NOMO-1 treated with DMSO at 0.1 percent for 48 hours (cell line): ENCODE data around the gene RAMP1.
"Not testable (repeated sequence)": the region's sequence is repeated elsewhere in the genome, so short reads cannot be mapped to it uniquely, and the experiment has no call there.

ENCODE experiments used
- DNase-seq: peaks from one replicate; lab custom pipeline; 2025; ENCODE audit not compliant: unreplicated experiment; lab: John Stamatoyannopoulos, UW

RAMP1 gene

GRCh38 chr2:237943395-237944094 lies 84.1 kb downstream of the RAMP1 start:
- DNase-seq = no peak

GRCh38 chr2:237944302-237944701 lies 84.9 kb downstream of the RAMP1 start:
- no peak for DNase-seq

- no peak for DNase-seq
Measured at GRCh38 chr2:237946423-237946822, 87.0 kb downstream of the RAMP1 start.

- not testable (repeated sequence) for DNase-seq
Measured at GRCh38 chr2:237951354-237951753, 91.9 kb downstream of the RAMP1 start.

GRCh38 chr2:237951878-237952277 lies 92.5 kb downstream of the RAMP1 start:
- DNase-seq = no peak

GRCh38 chr2:237952851-237953250 lies 93.4 kb downstream of the RAMP1 start:
- DNase-seq = no peak

GRCh38 chr2:237955640-237956401 lies 96.4 kb downstream of the RAMP1 start:
- no peak for DNase-seq

- no peak for DNase-seq
Measured at GRCh38 chr2:237956402-237956736, 96.9 kb downstream of the RAMP1 start.

GRCh38 chr2:237961637-237962036 lies 102.2 kb downstream of the RAMP1 start:
- DNase-seq = no peak
